ENCODE measurements around the gene CT45A2.
"Not testable (repeated sequence)": the region's sequence is repeated elsewhere in the genome, so short reads cannot be mapped to it uniquely, and the experiment has no call there.

The CT45A2 gene

GRCh38 chrX:135819912-135820311, at the start of gene CT45A2:
CT45A2 (minus strand) TSS chrX:135820012; CDS start chrX:135816265, 3,747 bp downstream.
- DNase-seq (ENCODE audit: low read depth), result not testable (repeated sequence)

- not testable (repeated sequence) for DNase-seq (ENCODE audit: low read depth)
Measured at GRCh38 chrX:135854438-135854837, 34.6 kb upstream of the CT45A2 start, which contains the start of gene CT45A8. CT45A8 (minus strand) TSS chrX:135854538; CDS start chrX:135850783, 3,755 bp downstream.

GRCh38 chrX:135837180-135837579, 17.4 kb upstream of the CT45A2 start, which contains the start of gene CT45A7:
CT45A7 (minus strand) TSS chrX:135837280; CDS start chrX:135833533, 3,747 bp downstream.
- DNase-seq (ENCODE audit: low read depth), result not testable (repeated sequence)

- not testable (repeated sequence) for DNase-seq (ENCODE audit: low read depth)
Measured at GRCh38 chrX:135802687-135803086, 17.1 kb downstream of the CT45A2 start, which contains the start of gene CT45A6. CT45A6 (minus strand) TSS chrX:135802787; CDS start chrX:135798993, 3,794 bp downstream.

GRCh38 chrX:135785403-135785802, 34.4 kb downstream of the CT45A2 start, which contains the start of gene CT45A5:
CT45A5 (minus strand) TSS chrX:135785503; CDS start chrX:135781729, 3,774 bp downstream.
- DNase-seq (ENCODE audit: low read depth), result not testable (repeated sequence)

- not testable (repeated sequence) for DNase-seq (ENCODE audit: low read depth)
Measured at GRCh38 chrX:135768091-135768490, 51.7 kb downstream of the CT45A2 start, which contains the start of gene CT45A3. CT45A3 (minus strand) TSS chrX:135768191; CDS start chrX:135764444, 3,747 bp downstream.

Measured in stimulated activated CD8-positive, alpha-beta memory T cell treated with anti-CD3 and anti-CD28 coated beads, Interleukin-15, amount 100 ng/mL, for 24 hours (primary cell).